Calu3 (cell line): ENCODE results near the gene SLITRK6. TPM values are rescaled to one million over a fixed set of nuclear protein-coding genes. Genes with fewer than 3 reads are reported as not detected.

ENCODE experiments used
- Bru-seq: library from RNA; stranded (reverse); fragments of 400-500 nt; gene quantifications from one replicate; lab custom pipeline; 2021; lab: Mats Ljungman, UMichigan
- BruChase-seq, 2 experiments: library from RNA; stranded (reverse); fragments of 400-500 nt; gene quantifications; one replicate each; lab custom pipeline; 2021; lab: Mats Ljungman, UMichigan
- BruUV-seq: library from RNA; stranded (reverse); fragments of 400-500 nt; replicated peaks from 2 replicates; lab custom pipeline; 2021; lab: Mats Ljungman, UMichigan
- CTCF ChIA-PET: fragments of 300-600 bp; sonication (Branson Sonifier 250); formaldehyde crosslinking; loops from one replicate; lab custom pipeline; 2022; ENCODE audit warnings: antibody characterized with exemption; lab: Charles Lee
- DNase-seq: peaks from one replicate; pipeline ENCODE4 v3.0.0; 2022
- H3K27ac Mint-ChIP-seq: one replicate; pipeline ENCODE4 v1.8.0; 2022; ENCODE audit warnings: mixed read lengths; ENCODE audit not compliant: unreplicated experiment
- H3K27me3 Mint-ChIP-seq: one replicate; pipeline ENCODE4 v1.8.0; 2022; ENCODE audit warnings: mixed read lengths; ENCODE audit not compliant: unreplicated experiment
- H3K36me3 Mint-ChIP-seq: one replicate; pipeline ENCODE4 v1.8.0; 2022; ENCODE audit warnings: mild to moderate bottlenecking, moderate library complexity, mixed read lengths; ENCODE audit not compliant: insufficient read depth, unreplicated experiment
- H3K4me1 Mint-ChIP-seq: one replicate; pipeline ENCODE4 v1.8.0; 2022; ENCODE audit warnings: mild to moderate bottlenecking, low read depth, mixed read lengths; ENCODE audit not compliant: unreplicated experiment
- H3K4me3 Mint-ChIP-seq: one replicate; pipeline ENCODE4 v1.8.0; 2022; ENCODE audit warnings: mild to moderate bottlenecking, low read depth, moderate library complexity, mixed read lengths; ENCODE audit not compliant: unreplicated experiment
- H3K9me3 Mint-ChIP-seq: one replicate; pipeline ENCODE4 v1.8.0; 2022; ENCODE audit warnings: low read depth, mixed read lengths; ENCODE audit not compliant: unreplicated experiment
- CTCF ChIP-seq: fragments of 200-600 bp; IDR thresholded peaks from one replicate; pipeline ENCODE4 v1.8.0; 2022; ENCODE audit warnings: antibody characterized with exemption; ENCODE audit not compliant: unreplicated experiment
- intact Hi-C: fragments of 100-400 bp; cut with micrococcal nuclease; formaldehyde crosslinking; loops from one replicate; pipeline ENCODE4 v1.10.0; 2022; ENCODE audit not compliant: unreplicated experiment
- long read RNA-seq: library from polyadenylated mRNA; stranded (forward); transcript quantifications from one replicate; pipeline ENCODE4 v2.0.0, GENCODE V29; 2022
- total RNA-seq: library from RNA; stranded (reverse); gene quantifications from 2 replicates; pipeline ENCODE4 v1.2.3, GENCODE V29; 2022

SLITRK6 gene, protein sequence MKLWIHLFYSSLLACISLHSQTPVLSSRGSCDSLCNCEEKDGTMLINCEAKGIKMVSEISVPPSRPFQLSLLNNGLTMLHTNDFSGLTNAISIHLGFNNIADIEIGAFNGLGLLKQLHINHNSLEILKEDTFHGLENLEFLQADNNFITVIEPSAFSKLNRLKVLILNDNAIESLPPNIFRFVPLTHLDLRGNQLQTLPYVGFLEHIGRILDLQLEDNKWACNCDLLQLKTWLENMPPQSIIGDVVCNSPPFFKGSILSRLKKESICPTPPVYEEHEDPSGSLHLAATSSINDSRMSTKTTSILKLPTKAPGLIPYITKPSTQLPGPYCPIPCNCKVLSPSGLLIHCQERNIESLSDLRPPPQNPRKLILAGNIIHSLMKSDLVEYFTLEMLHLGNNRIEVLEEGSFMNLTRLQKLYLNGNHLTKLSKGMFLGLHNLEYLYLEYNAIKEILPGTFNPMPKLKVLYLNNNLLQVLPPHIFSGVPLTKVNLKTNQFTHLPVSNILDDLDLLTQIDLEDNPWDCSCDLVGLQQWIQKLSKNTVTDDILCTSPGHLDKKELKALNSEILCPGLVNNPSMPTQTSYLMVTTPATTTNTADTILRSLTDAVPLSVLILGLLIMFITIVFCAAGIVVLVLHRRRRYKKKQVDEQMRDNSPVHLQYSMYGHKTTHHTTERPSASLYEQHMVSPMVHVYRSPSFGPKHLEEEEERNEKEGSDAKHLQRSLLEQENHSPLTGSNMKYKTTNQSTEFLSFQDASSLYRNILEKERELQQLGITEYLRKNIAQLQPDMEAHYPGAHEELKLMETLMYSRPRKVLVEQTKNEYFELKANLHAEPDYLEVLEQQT
- not detected in 2 replicates for total RNA-seq
- Bru-seq, nascent RNA = percentile 6 among the genes with signal in this experiment
- BruChase-seq, experiment 1, labeled RNA remaining after a 6-hour chase = not detected
- BruChase-seq, experiment 2, labeled RNA remaining after a 2-hour chase = not detected
- long read RNA-seq = 0 reads

GRCh38 chr13:85799097-85799582 lies at the start of gene SLITRK6:
Gene SLITRK6, minus strand, starts transcription at chr13:85799419. Its CDS starts 2,911 bp downstream, at chr13:85796508.
- intact Hi-C loops = no loop called here
- no peak for TF ChIP-seq CTCF
- H3K4me1 Mint-ChIP-seq = no peaks in the 10 kb centered on the region
- peak; percentile 10 for DNase-seq
- H3K27ac Mint-ChIP-seq = no peak within 1 kb of the TSS
- CTCF ChIA-PET = interaction anchor here (0.9 kb wide), 1 partner anchor 874 kb away, joined by 3 read pairs; no protein-coding TSS in a partner anchor
- no peaks in the 10 kb centered on the region for H3K27me3 Mint-ChIP-seq
- no TSS peak for BruUV-seq
- peaks cover 4% of the 10 kb centered on the region for H3K36me3 Mint-ChIP-seq
- H3K4me3 Mint-ChIP-seq = no peak within 1 kb of the TSS
- H3K9me3 Mint-ChIP-seq = peaks cover 3% of the 10 kb centered on the region

GRCh38 chr13:85847012-85847411 lies 47.8 kb upstream of the SLITRK6 start:
- no peak for DNase-seq
- Mint-ChIP-seq H3K9me3 (peaks cover 3% of the 10 kb centered on the region), H3K4me3 (no peak overlapping the region), H3K27me3 (no peaks in the 10 kb centered on the region), H3K27ac (no peak overlapping the region), H3K36me3 (no peaks in the 10 kb centered on the region), H3K4me1 (no peaks in the 10 kb centered on the region)
- no TSS peak for BruUV-seq
- intact Hi-C loops = no loop called here
- CTCF ChIA-PET = no interaction called here
- TF ChIP-seq CTCF = no peak

DNA sequence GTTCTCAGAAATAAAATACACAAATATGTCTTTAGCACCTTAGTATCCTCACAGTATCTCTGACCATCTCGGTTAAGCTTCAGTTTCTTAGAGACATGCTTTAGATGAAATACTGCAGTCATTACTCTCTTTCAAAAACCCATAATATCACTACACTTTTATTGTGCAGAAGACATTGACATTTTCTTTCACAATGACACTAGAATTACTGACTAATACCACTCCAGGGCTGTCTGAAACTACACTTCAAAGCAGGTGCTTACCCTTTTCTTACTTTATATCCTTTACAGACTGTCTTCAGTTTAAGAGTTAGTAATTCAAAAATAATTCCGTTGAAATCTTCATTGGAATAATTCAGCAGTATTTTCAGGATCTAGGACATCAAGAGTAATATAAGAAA lies 42.2 kb upstream of the SLITRK6 start:
- no peaks in the 10 kb centered on the region for H3K9me3 Mint-ChIP-seq
- intact Hi-C loops = no loop called here
- no peak for TF ChIP-seq CTCF
- no peak overlapping the region for H3K4me3 Mint-ChIP-seq
- no peaks in the 10 kb centered on the region for H3K4me1 Mint-ChIP-seq
- DNase-seq = no peak
- H3K27ac Mint-ChIP-seq = no peak overlapping the region
- H3K36me3 Mint-ChIP-seq = no peaks in the 10 kb centered on the region
- CTCF ChIA-PET = no interaction called here
- no TSS peak for BruUV-seq
- no peaks in the 10 kb centered on the region for H3K27me3 Mint-ChIP-seq

- Mint-ChIP-seq H3K36me3 (no peaks in the 10 kb centered on the region), H3K9me3 (no peaks in the 10 kb centered on the region), H3K4me3 (no peak overlapping the region), H3K4me1 (no peaks in the 10 kb centered on the region), H3K27ac (no peak overlapping the region), H3K27me3 (no peaks in the 10 kb centered on the region)
- no peak for DNase-seq
- BruUV-seq = no TSS peak
- CTCF ChIA-PET = no interaction called here
- intact Hi-C loops = no loop called here
- TF ChIP-seq CTCF = no peak
Observed at GRCh38 chr13:85833921-85834320, 34.7 kb upstream of the SLITRK6 start.
